Measurements from ENCODE around the gene PDE4D. TPM values are rescaled to one million over a fixed set of nuclear protein-coding genes. Genes with fewer than 3 reads are reported as not detected.

Gene PDE4D
- total RNA-seq, 1 experiment from 2014 or later: 3.6 TPM

- Histone ChIP-seq H2AFZ (ENCODE audit: low read length) (no peak overlapping the region), H3K9ac (ENCODE audit: low read length) (no peak overlapping the region), H3K4me1 (ENCODE audit: insufficient read depth, low read length) (no peaks in the 10 kb centered on the region), H3F3A (ENCODE audit: low read length, unreplicated experiment) (no peaks in the 10 kb centered on the region), H3K4me3 (ENCODE audit: low read length) (no peak overlapping the region), H3K4me2 (ENCODE audit: low read length) (no peak overlapping the region), H3K36me3 (ENCODE audit: low read depth, low read length) (no peaks in the 10 kb centered on the region), H3K9me2 (replicated peaks; ENCODE audit: low read length) (no peaks in the 10 kb centered on the region), H3K27ac (ENCODE audit: low read length) (no peak overlapping the region), H3K79me2 (ENCODE audit: low read length) (no peaks in the 10 kb centered on the region), H3K9me3 (ENCODE audit: low read length) (no peaks in the 10 kb centered on the region), H4K20me1 (ENCODE audit: low read length) (no peaks in the 10 kb centered on the region), H3K27me3 (ENCODE audit: low read length) (no peaks in the 10 kb centered on the region)
- CTCF ChIA-PET: no interaction called here
- ATAC-seq (no peak), DNase-seq (no peak)
- TF ChIP-seq EZH2 (IDR thresholded peaks at IDR 0.05; ENCODE audit: low read length, unreplicated experiment) (no peak), EZH2phosphoT487 (IDR thresholded peaks at IDR 0.05; ENCODE audit: borderline replicate concordance, low read length) (no peak)
- TF ChIP-seq, protein P1, sequence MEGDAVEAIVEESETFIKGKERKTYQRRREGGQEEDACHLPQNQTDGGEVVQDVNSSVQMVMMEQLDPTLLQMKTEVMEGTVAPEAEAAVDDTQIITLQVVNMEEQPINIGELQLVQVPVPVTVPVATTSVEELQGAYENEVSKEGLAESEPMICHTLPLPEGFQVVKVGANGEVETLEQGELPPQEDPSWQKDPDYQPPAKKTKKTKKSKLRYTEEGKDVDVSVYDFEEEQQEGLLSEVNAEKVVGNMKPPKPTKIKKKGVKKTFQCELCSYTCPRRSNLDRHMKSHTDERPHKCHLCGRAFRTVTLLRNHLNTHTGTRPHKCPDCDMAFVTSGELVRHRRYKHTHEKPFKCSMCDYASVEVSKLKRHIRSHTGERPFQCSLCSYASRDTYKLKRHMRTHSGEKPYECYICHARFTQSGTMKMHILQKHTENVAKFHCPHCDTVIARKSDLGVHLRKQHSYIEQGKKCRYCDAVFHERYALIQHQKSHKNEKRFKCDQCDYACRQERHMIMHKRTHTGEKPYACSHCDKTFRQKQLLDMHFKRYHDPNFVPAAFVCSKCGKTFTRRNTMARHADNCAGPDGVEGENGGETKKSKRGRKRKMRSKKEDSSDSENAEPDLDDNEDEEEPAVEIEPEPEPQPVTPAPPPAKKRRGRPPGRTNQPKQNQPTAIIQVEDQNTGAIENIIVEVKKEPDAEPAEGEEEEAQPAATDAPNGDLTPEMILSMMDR (conservative IDR thresholded peaks at IDR 0.05; ENCODE audit: low read depth, low read length): no peak
- intact Hi-C loops (cut with micrococcal nuclease): no loop called here
- BruUV-seq (replicated peaks): no TSS peak
- POLR2A ChIA-PET (ENCODE audit: unreplicated experiment): no interaction called here
These were observed 724.3 kb downstream of the PDE4D start for GRCh38 chr5:59169081-59169767.

- ChIA-PET POLR2A (ENCODE audit: unreplicated experiment) (no interaction called here), CTCF (no interaction called here)
- no peak overlapping the region for H3K27ac ChIP-seq (ENCODE audit: low read length)
- no peaks in the 10 kb centered on the region for H3K79me2 ChIP-seq (ENCODE audit: low read length)
- H3K36me3 ChIP-seq (ENCODE audit: low read depth, low read length): no peaks in the 10 kb centered on the region
- DNase-seq (no peak), ATAC-seq (no peak)
- no peaks in the 10 kb centered on the region for H4K20me1 ChIP-seq (ENCODE audit: low read length)
- no peaks in the 10 kb centered on the region for H3K4me1 ChIP-seq (ENCODE audit: insufficient read depth, low read length)
- H3K27me3 ChIP-seq (ENCODE audit: low read length): no peaks in the 10 kb centered on the region
- H3K4me2 ChIP-seq (ENCODE audit: low read length): no peak overlapping the region
- H3K9me2 ChIP-seq (replicated peaks; ENCODE audit: low read length): no peaks in the 10 kb centered on the region
- no peaks in the 10 kb centered on the region for H3K9me3 ChIP-seq (ENCODE audit: low read length)
- TF ChIP-seq EZH2 (IDR thresholded peaks at IDR 0.05; ENCODE audit: low read length, unreplicated experiment) (no peak), EZH2phosphoT487 (IDR thresholded peaks at IDR 0.05; ENCODE audit: borderline replicate concordance, low read length) (no peak)
- no peak overlapping the region for H3K9ac ChIP-seq (ENCODE audit: low read length)
- intact Hi-C loops (cut with micrococcal nuclease): no loop called here
- no peaks in the 10 kb centered on the region for H3F3A ChIP-seq (ENCODE audit: low read length, unreplicated experiment)
- H2AFZ ChIP-seq (ENCODE audit: low read length): no peak overlapping the region
- H3K4me3 ChIP-seq (ENCODE audit: low read length): no peak overlapping the region
- BruUV-seq (replicated peaks): no TSS peak
These were observed 725.5 kb downstream of the PDE4D start for GRCh38 chr5:59168067-59168466.

- Histone ChIP-seq H2AFZ (ENCODE audit: low read length) (no peak overlapping the region), H3K9me2 (replicated peaks; ENCODE audit: low read length) (no peaks in the 10 kb centered on the region), H3K27me3 (ENCODE audit: low read length) (no peaks in the 10 kb centered on the region), H3K27ac (ENCODE audit: low read length) (no peak overlapping the region), H3K4me2 (ENCODE audit: low read length) (no peak overlapping the region), H3K9me3 (ENCODE audit: low read length) (no peaks in the 10 kb centered on the region), H3K4me3 (ENCODE audit: low read length) (no peak overlapping the region), H4K20me1 (ENCODE audit: low read length) (no peaks in the 10 kb centered on the region), H3K36me3 (ENCODE audit: low read depth, low read length) (no peaks in the 10 kb centered on the region), H3F3A (ENCODE audit: low read length, unreplicated experiment) (no peaks in the 10 kb centered on the region), H3K4me1 (ENCODE audit: insufficient read depth, low read length) (no peaks in the 10 kb centered on the region), H3K9ac (ENCODE audit: low read length) (no peak overlapping the region), H3K79me2 (ENCODE audit: low read length) (no peaks in the 10 kb centered on the region)
- intact Hi-C loops (cut with micrococcal nuclease): no loop called here
- DNase-seq (no peak), ATAC-seq (no peak)
- ChIA-PET CTCF (no interaction called here), POLR2A (ENCODE audit: unreplicated experiment) (no interaction called here)
- TF ChIP-seq, protein P1 (conservative IDR thresholded peaks at IDR 0.05; ENCODE audit: low read depth, low read length): no peak
- no peak for TF ChIP-seq EZH2phosphoT487 (IDR thresholded peaks at IDR 0.05; ENCODE audit: borderline replicate concordance, low read length)
- TF ChIP-seq EZH2 (IDR thresholded peaks at IDR 0.05; ENCODE audit: low read length, unreplicated experiment): no peak
- no TSS peak for BruUV-seq (replicated peaks)
These were observed 729.3 kb downstream of the PDE4D start for GRCh38 chr5:59164041-59164830.
